GM21526 (cell line): ENCODE data around the gene CASP6.

Experiments used
- ATAC-seq: cut with Tn5 transposase; IDR thresholded peaks from one replicate; pipeline ENCODE4 v1.9.1; 2021; ENCODE audit warnings: moderate library complexity; ENCODE audit not compliant: unreplicated experiment, low FRiP score

Gene CASP6

GRCh38 chr4:109673303-109673702 lies 29.9 kb downstream of the CASP6 start:
- no peak for ATAC-seq

- no peak for ATAC-seq
These were observed 30.9 kb downstream of the CASP6 start for GRCh38 chr4:109672169-109672930.

- no peak for ATAC-seq
These were observed 31.9 kb downstream of the CASP6 start for GRCh38 chr4:109671350-109671749.

- ATAC-seq: no peak
These were observed 37.3 kb downstream of the CASP6 start for GRCh38 chr4:109665783-109666485.

- no peak for ATAC-seq
These were observed 40.5 kb downstream of the CASP6 start for GRCh38 chr4:109662771-109663170.

GRCh38 chr4:109662116-109662515 lies 41.1 kb downstream of the CASP6 start:
- ATAC-seq: no peak

GRCh38 chr4:109658871-109659410 lies 44.3 kb downstream of the CASP6 start:
- no peak for ATAC-seq

- no peak for ATAC-seq
These were observed 45.3 kb downstream of the CASP6 start for GRCh38 chr4:109657854-109658418.

- ATAC-seq: no peak
These were observed 47.8 kb downstream of the CASP6 start for GRCh38 chr4:109655396-109655795.

GRCh38 chr4:109649872-109650271 lies 53.4 kb downstream of the CASP6 start:
- peak; percentile 77 for ATAC-seq

GRCh38 chr4:109648997-109649575 lies 54.2 kb downstream of the CASP6 start:
- ATAC-seq: no peak

- peak; percentile 54 for ATAC-seq
These were observed 54.8 kb downstream of the CASP6 start for GRCh38 chr4:109648266-109648996.

GRCh38 chr4:109645874-109646710 lies 57.2 kb downstream of the CASP6 start:
- ATAC-seq: no peak

GRCh38 chr4:109640644-109641043 lies 62.6 kb downstream of the CASP6 start:
- ATAC-seq: no peak
